Effector memory CD4-positive, alpha-beta T cell (primary cell): ENCODE data around the gene ALPK3.

Experiments
- DNase-seq, 3 donors: peaks; one replicate each; pipeline ENCODE4 v3.0.0-alpha.2; 2020
- H3K27ac ChIP-seq: 2 replicates; pipeline ENCODE4 v1.7.0; 2013; ENCODE audit warnings: mild to moderate bottlenecking, low read length, moderate library complexity; ENCODE audit not compliant: insufficient read depth, poor library complexity, severe bottlenecking
- H3K27me3 ChIP-seq: replicated peaks from 2 replicates; pipeline ENCODE4 v1.7.0; 2013; ENCODE audit warnings: mild to moderate bottlenecking, low read length; ENCODE audit not compliant: insufficient read depth, control insufficient read depth, poor library complexity, severe bottlenecking
- H3K36me3 ChIP-seq: 2 replicates; pipeline ENCODE4 v1.7.0; 2013; ENCODE audit warnings: mild to moderate bottlenecking, low read length, moderate library complexity; ENCODE audit not compliant: control insufficient read depth, insufficient read depth
- H3K4me1 ChIP-seq: 2 replicates; pipeline ENCODE4 v1.7.0; 2013; ENCODE audit warnings: low read length, mild to moderate bottlenecking; ENCODE audit not compliant: control insufficient read depth, insufficient read depth, poor library complexity, severe bottlenecking
- H3K4me3 ChIP-seq: 2 replicates; pipeline ENCODE4 v1.7.0; 2013; ENCODE audit warnings: low read length, low read depth, mild to moderate bottlenecking; ENCODE audit not compliant: insufficient read depth, poor library complexity, severe bottlenecking
- H3K9me3 ChIP-seq: 2 replicates; pipeline ENCODE4 v1.7.0; 2013; ENCODE audit warnings: mild to moderate bottlenecking, low read length, moderate library complexity; ENCODE audit not compliant: control insufficient read depth

Gene ALPK3

GRCh38 chr15:84899750-84900149 lies 82.6 kb downstream of the ALPK3 start:
- H3K27ac ChIP-seq, result no peak overlapping the region
- no peak for DNase-seq
- no peaks in the 10 kb centered on the region for H3K9me3 ChIP-seq
- H3K27me3 ChIP-seq, result no peaks in the 10 kb centered on the region
- H3K36me3 ChIP-seq, result no peaks in the 10 kb centered on the region
- no peaks in the 10 kb centered on the region for H3K4me1 ChIP-seq
- no peak overlapping the region for H3K4me3 ChIP-seq

GRCh38 chr15:84901540-84901939 lies 84.4 kb downstream of the ALPK3 start:
- no peak overlapping the region for H3K4me3 ChIP-seq
- no peaks in the 10 kb centered on the region for H3K36me3 ChIP-seq
- H3K9me3 ChIP-seq, result no peaks in the 10 kb centered on the region
- no peak for DNase-seq
- H3K27me3 ChIP-seq, result no peaks in the 10 kb centered on the region
- H3K27ac ChIP-seq, result no peak overlapping the region
- H3K4me1 ChIP-seq, result no peaks in the 10 kb centered on the region

DNA sequence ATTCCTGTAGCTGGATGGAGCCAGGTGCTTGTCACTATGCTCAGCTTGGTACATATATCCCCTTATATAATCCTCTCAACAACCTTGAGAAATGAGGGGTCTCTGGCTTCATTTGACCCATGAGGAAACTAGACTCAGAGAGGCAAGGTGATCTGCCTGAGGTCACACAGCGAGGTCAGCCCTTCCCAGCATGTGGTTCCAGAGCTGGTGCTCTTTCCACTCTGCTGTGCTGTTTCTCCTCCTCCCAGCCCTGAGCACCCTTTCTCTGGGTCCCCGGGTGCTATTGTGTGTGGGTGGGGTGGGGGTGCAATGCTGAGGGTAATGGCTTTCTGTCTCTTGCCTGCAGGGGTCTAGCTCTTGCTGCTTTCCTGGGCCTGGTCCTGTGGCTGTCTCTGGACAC lies 86.6 kb downstream of the ALPK3 start:
- Histone ChIP-seq H3K9me3 (no peaks in the 10 kb centered on the region), H3K36me3 (no peaks in the 10 kb centered on the region), H3K4me1 (no peaks in the 10 kb centered on the region), H3K27ac (no peak overlapping the region), H3K4me3 (no peak overlapping the region), H3K27me3 (no peaks in the 10 kb centered on the region)
- DNase-seq, result no peak

DNA sequence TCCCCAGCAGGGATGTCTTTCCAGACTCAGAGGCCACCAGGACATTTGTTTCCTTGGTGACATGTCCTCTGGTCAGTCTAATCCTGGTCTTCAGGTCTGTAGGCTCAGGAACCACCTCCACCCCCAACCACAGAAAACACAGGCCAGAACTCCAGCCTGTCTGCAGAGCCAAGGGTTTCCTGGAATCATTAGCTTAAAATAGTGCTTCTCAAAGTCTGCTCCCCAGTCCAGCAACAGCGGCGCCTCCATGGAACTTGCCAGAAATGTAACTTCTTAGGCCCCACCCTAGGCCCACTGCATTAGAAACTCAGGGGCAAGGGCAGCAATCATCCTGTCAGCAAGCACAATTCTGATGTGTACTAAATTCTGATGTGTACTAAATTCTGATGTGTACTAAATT lies 87.3 kb downstream of the ALPK3 start:
- no peak for DNase-seq
- no peaks in the 10 kb centered on the region for H3K4me1 ChIP-seq

DNA sequence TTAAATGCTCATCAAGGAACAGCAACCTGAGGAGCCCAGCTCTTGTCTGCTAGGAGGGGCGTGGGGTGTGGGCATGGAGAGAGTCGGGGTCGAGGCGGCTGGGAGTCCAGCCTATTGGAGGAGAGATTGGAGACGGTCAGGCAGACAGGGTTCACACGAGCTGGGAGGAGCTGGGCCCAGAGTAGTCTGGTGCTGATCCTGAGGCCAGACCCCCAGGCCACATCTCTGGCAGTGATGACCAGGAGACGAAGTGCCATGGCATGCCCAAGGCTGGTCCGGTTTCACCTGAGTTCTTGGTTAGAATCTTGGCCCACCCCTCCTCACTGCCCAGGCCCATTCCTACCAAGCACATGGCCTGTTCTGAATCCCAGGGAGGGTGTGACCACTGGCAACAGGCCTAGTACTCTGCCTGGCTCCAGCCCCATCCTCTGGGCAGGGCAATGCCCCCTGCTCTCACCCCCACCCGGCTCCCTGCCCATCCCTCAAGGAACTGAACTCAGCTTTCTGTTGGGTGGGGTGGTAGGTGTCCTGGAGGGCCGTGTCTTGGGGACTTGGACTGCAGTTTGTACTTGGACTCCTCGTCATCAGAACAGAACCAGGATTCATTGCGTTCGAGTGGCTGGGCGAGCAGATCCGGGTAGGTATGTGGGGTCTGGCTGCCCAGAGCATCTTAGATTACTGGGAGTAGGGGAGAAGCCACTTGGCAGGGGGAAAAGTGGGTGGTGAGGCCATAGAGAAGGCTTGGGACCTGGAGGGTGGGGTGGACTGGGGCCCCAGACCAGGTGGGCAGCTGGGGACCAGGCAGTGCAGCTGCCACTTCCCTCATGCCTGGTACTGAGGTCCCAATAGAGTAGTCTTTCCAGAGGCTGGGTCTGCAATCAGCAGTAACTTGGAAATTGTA lies 88.1 kb downstream of the ALPK3 start:
- no peaks in the 10 kb centered on the region for H3K9me3 ChIP-seq
- H3K27me3 ChIP-seq, result no peaks in the 10 kb centered on the region
- H3K4me1 ChIP-seq, result no peaks in the 10 kb centered on the region
- no peak for DNase-seq
- H3K4me3 ChIP-seq, result no peak overlapping the region
- H3K36me3 ChIP-seq, result no peaks in the 10 kb centered on the region
- H3K27ac ChIP-seq, result no peak overlapping the region

More for the DNA sequence above, 87.3 kb downstream of the ALPK3 start:
- Histone ChIP-seq H3K27me3 (no peaks in the 10 kb centered on the region), H3K9me3 (no peaks in the 10 kb centered on the region), H3K4me3 (no peak overlapping the region), H3K36me3 (no peaks in the 10 kb centered on the region), H3K27ac (no peak overlapping the region)

DNA sequence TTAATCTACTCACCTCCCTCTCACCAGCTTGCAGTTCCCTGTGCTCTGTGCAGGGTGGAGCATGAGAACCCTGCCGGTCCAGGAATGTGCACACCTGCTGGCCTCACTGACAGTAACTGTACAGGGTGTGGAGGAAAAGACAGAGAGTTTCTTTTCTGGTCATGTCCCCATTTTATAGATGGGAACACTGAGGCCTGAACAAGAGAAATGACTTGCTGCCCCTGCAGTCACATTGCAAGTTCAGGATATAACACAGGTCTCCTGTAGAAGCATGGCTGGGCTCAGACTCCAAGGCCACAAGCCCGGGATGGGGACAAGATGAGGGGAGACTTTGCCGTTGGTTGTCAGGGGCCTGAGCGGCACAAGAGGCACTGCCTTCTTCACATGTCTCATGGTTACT lies 90.6 kb downstream of the ALPK3 start:
- Histone ChIP-seq H3K9me3 (no peaks in the 10 kb centered on the region), H3K27ac (no peak overlapping the region), H3K4me3 (no peak overlapping the region), H3K36me3 (no peaks in the 10 kb centered on the region), H3K4me1 (no peaks in the 10 kb centered on the region), H3K27me3 (no peaks in the 10 kb centered on the region)
- DNase-seq, result no peak

DNA sequence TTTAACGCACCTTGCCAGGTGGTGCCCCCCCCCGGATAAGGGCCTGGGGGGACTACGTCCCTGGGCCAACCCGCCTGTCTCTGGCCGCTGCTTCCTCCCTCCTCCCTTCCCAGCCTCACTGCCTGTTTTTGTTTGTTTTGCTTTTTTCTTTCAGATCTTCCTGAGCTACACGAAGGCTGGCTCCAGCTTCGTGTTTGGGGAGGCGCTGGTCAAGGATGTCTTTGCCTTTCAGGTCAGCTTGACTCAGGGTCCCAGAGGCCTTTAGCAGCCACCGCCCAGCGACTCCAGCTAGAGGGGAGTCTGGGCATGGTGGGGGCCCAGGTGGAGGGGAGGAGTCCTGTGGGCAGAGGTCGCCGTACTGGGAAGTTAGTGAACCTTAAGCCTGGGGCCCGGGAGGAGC lies 91.4 kb downstream of the ALPK3 start:
- DNase-seq, result no peak
- H3K27ac ChIP-seq, result no peak overlapping the region
- H3K9me3 ChIP-seq, result no peaks in the 10 kb centered on the region
- H3K4me3 ChIP-seq, result no peak overlapping the region
- no peaks in the 10 kb centered on the region for H3K4me1 ChIP-seq
- H3K27me3 ChIP-seq, result no peaks in the 10 kb centered on the region
- H3K36me3 ChIP-seq, result no peaks in the 10 kb centered on the region

DNA sequence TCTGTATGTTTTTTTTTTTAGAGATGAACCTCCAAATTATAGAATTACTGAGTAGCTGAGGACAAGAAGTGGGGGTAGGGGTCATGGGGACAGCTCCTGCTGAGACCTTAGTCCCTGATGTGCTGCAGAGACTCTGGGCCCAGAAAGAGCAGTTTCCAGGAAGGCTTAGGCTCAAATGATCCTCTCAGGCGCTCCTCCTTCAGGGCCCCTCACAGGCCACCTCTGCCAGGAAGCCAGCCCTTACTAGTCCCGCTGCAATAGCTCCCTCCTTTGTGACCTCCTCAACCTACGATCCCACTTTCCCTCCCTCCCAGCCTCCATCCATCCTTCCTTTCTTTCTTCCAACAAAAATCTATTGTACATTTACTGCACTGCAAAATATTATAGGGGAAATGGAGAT lies 91.9 kb downstream of the ALPK3 start:
- Histone ChIP-seq H3K9me3 (no peaks in the 10 kb centered on the region), H3K27me3 (no peaks in the 10 kb centered on the region), H3K4me3 (no peak overlapping the region), H3K4me1 (no peaks in the 10 kb centered on the region), H3K36me3 (no peaks in the 10 kb centered on the region), H3K27ac (no peak overlapping the region)
- no peak for DNase-seq

GRCh38 chr15:84909782-84910181 lies 92.6 kb downstream of the ALPK3 start:
- H3K9me3 ChIP-seq, result no peaks in the 10 kb centered on the region
- no peak overlapping the region for H3K27ac ChIP-seq
- DNase-seq, result no peak
- no peaks in the 10 kb centered on the region for H3K36me3 ChIP-seq
- H3K27me3 ChIP-seq, result no peaks in the 10 kb centered on the region
- H3K4me1 ChIP-seq, result no peaks in the 10 kb centered on the region
- H3K4me3 ChIP-seq, result no peak overlapping the region

- Histone ChIP-seq H3K9me3 (no peaks in the 10 kb centered on the region), H3K36me3 (no peaks in the 10 kb centered on the region), H3K4me1 (no peaks in the 10 kb centered on the region), H3K4me3 (no peak overlapping the region), H3K27ac (no peak overlapping the region), H3K27me3 (no peaks in the 10 kb centered on the region)
- no peak for DNase-seq
These were observed 93.9 kb downstream of the ALPK3 start for GRCh38 chr15:84910928-84911623.
